GM21723 (cell line): ENCODE measurements around the gene DCTN1.
A peak's percentile ranks its signal among the peaks of the same experiment; 100 is the strongest.
"Not testable (repeated sequence)": the region's sequence is repeated elsewhere in the genome, so short reads cannot be mapped to it uniquely, and the experiment has no call there.

Experiments used
- ATAC-seq: cut with Tn5 transposase; IDR thresholded peaks from one replicate; pipeline ENCODE4 v1.9.1; 2021; ENCODE audit warnings: mild to moderate bottlenecking, moderate library complexity; ENCODE audit not compliant: unreplicated experiment

DCTN1 gene

DNA sequence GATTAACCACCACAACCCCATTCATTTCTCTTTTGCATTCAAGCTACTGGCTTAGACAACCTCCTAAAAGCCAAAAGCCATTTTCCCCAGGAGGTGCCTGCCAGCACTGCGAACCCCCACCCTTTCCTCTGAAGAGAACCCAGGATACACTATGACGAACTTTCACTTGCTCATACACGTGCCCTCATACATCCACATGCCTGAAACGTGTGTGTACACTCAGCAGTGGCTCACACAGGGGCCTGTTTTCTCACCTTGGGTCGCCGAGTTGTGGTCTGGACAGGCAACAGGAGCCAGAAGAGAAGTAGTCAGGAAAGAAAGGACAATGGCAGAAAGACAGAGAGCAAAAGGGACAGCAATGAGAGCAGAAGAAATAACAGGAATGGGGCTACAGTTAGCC, 7.4 kb downstream of the DCTN1 start:
- ATAC-seq, result no peak

- no peak for ATAC-seq
Measured at GRCh38 chr2:74371421-74371820, 8.7 kb downstream of the DCTN1 start.

GRCh38 chr2:74369976-74370375, 10.1 kb downstream of the DCTN1 start:
- no peak for ATAC-seq

- no peak for ATAC-seq
Measured at GRCh38 chr2:74368499-74368898, 11.6 kb downstream of the DCTN1 start.

DNA sequence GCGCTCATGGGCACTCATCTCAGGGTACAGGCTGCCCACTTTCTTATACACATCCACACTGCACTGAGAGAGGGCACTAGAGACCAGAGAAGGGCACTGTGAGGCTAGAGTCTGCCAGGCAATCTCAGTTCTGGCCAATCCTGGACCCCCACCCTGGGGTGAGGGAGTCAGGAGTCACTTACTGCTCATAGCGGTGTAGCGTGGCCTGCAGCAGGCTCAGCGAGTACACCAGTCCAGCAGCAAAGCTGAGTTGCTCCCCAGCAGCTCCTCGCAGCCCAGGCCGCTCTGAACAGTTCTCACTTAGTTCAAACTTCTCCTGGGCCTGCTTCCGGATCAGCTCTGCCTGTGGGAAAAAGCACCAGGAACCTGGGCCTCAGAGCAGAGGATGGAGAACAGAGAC, 12.3 kb downstream of the DCTN1 start:
- no peak for ATAC-seq

GRCh38 chr2:74366036-74366435, 14.1 kb downstream of the DCTN1 start:
- no peak for ATAC-seq

GRCh38 chr2:74364533-74365505, 15.3 kb downstream of the DCTN1 start:
- ATAC-seq, result no peak

DNA sequence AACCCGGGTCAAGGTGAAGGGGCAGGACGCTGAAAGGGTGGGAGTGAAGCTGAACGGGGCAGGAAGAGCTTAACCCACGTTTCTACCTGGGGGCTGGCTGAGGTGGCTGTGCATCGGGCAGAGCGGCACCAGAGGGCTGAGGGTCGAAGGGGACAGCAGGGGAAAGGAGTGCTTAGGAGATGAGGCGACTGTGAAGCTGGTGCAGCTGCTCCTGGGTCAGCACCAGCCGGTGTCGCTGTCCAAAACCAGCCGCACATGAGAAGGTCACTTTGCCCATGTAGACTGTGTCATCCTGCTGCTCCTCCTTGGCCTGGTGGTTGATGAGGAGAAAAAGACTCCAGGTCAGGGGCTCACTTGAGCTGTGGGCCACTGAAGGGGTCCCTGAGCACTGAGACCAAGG, 18.8 kb downstream of the DCTN1 start:
- ATAC-seq, result no peak

- no peak for ATAC-seq
Measured at GRCh38 chr2:74357627-74358026, 22.5 kb downstream of the DCTN1 start.

DNA sequence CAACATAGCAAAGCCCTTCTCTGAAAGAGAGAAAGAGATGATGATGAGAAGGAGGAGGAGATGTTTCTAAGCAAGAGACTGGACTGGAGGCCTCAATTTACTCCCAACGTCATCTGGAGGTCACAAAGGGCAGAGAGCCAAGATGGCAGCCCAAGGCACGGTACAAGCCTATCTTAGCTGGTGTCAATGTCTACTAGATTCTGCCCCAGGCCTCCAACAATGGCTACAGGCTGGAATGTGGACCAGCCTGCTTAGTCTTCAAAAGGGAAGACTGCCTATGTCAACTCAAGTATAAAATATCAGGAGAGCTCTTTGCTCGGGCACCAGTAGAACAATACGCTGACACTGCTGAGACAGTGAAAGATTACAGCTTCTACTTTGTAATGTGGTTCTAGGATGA, 30.2 kb downstream of the DCTN1 start:
- no peak for ATAC-seq

DNA sequence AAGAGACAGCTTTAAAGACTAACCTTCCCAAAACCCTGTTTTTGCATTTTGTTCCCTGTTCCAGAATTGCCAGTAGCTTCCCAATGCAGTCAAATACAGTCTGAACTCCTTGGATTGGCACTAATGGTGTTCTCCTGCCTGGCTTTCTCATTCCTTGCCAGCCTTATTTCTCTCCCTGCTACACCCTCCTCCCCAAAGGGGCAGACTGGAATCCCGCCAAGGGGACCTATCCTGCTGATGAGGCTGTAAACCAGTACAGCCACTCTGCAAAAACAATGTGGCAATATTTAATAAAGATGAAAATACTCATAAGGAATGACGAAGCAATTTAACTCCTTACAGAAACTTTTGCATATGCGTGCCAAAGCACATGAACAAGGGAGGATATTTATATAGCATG, 32.4 kb downstream of the DCTN1 start:
- no peak for ATAC-seq

DNA sequence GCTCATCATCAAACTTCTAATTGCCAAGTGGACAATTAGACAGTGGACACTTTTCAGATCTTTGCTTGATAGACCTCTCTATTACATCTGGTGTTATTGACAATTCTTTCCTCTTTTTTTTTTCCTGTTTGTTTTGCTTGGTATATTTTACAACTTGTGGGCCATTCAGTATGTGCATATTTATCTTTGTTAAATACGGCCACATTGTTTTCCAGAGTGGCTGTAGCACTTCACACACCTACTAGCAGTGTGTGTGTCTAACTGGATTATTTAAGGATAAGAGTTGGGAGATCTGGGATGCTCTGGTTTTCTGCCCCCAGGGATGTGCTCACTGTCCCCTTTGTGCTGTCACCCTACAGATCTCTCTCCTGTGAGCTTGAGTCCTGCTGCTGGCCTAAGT, 32.8 kb downstream of the DCTN1 start:
- ATAC-seq, result no peak

DNA sequence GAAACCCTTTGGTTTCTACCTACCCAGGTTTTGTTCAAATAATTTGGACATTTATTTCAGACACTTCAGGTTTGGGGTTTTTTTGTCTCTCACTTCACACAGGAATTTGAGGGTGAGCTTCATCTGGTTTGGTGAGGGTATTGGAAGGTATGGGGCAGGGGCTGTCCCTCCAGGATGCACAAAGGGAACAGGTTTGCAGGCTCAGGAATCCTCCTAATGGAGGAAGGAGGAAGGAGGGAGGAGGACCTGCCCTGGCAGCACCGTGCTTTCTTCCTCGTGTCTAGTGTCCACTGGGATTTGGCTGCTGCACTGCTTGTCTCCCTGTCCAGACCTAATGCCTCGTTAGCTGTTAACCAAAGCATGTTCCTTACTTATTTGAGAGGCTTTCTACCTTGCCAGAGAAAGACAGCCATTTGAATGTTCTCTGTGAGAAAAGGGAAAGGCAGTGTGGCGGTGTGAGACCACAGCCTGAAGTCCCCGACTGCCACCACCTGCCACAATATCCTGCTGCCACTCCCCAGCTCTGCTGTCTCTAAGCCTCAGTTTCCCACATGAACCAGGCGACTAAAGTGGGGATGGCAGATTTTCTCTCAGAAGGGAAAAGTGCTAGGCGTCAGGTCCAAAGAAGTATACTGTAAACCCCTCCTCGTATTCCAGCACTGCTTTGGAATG, 34.7 kb downstream of the DCTN1 start:
- no peak for ATAC-seq

- no peak for ATAC-seq
Measured at GRCh38 chr2:74343316-74343715, 36.8 kb downstream of the DCTN1 start, which contains the start of gene SLC4A5. SLC4A5 (minus strand) TSS chr2:74343416; CDS start chr2:74315023, 28,393 bp downstream.

DNA sequence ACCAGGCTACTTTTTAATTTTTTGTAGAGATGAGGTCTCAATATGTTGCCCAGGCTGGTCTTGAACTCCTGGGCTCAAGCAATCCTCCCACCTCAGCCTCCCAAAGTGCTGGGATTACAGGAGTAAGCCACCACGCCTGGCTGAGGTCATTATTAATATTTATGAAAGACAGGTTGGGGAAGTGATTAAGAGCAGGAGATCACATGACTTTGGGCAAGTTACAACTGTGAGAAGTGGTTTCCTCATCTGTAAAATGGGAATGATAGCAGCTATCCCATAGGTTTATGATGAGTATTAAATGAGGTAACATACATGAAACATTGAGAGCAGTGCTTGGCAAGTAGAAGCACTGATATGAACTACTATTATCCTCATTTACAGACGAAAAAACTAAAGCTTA, 43.9 kb downstream of the DCTN1 start:
- ATAC-seq, result not testable (repeated sequence)

DNA sequence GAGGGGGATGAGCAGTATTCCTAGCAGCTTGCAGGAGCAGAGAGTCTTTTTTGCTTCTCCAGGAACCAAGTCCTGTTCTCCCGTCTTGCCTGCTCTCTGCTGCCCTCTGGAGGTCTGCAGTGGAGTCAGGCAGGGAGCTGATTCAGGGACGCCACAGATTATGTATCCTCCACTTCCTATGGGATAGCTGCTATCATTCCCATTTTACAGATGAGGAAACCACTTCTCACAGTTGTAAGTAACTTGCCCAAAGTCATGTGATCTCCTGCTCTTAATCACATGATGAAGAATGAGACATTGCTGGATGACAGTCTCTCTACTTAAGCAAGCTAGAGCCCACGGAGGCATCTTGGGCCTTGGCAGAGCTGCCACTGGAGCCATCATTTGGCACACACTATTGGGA, 45.2 kb downstream of the DCTN1 start:
- ATAC-seq, result peak; percentile 63

DNA sequence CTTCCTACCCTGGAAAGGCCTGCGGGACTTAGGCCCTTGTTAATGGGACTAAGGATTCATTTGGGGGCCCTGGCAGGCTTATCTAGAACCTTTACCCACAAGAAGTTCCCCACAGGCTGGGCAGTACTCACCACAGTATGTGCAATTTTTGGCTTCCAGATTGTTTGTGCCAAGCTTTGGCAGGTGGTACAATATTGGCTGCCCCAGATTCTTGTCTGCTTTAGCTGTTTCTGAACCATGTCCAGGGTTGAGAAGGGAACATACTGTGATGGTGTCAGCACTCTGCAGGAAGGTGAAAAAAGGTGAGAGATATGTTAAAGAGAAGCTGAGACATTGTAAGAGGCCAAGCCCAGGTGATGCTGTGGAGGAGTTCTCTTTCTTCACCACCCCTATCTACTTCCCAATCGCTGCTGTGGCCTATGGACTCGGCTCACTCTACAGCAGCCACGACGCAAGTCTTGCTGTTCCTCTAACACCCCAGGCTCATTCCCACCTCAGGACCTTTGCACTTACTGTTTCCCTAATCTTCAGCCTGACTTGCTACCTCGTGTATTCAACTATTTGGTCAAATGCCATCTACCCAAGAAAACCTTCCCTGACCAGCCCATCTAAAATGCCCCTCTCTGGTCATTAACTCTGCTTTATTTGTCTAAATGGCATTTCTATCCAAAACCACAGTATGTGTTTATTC, 46.1 kb downstream of the DCTN1 start:
- ATAC-seq, result no peak

- no peak for ATAC-seq
Measured at GRCh38 chr2:74333175-74333574, 46.9 kb downstream of the DCTN1 start.

DNA sequence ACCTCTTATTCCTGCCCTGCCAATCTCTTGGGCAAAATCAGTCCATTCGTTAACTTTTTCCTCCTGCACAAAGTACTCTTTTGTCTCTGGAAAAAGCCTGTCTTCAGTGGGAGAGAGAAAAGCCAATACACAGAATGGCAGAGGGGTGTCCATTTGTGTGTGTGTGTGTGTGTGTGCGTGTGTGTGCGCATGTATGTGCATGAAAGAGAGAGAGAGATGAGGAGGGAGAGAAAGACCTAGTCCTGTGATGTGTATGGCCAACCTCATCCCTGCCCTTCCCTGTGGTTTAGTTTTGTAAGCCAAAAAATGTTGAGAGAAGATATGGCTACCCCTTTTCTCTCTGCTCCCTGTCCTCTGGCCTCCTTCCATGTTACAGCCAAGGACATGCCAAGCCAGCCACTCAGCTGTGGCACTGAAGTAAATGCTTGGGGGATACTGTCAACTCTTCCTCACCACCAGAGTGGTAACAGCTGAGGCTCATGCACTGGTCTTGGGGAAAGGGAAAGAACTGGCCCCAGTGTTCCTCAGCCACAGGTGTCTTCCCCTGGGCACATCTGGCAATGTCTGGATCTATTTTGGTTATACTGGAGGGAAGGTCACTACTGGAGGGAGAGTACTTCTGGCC, 47.4 kb downstream of the DCTN1 start:
- ATAC-seq, result no peak

DNA sequence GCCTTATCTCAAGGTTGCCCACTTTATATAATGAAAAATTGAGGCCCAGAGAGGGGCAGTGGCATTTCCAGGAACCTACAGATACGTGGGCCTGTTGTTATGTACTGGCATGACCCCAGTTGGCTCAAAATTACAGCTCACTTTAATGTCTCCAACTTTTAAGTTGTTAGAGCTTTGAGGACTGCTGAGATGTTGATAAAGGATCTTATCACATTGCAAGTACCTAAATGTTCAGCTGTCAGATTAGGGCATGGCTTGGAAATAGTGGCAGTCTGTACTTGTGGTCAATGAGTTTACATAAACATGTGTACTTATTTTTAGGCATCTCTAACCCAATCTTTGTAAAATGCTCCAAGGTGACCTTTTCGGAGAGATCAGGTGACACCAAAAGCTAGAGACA, 51.5 kb downstream of the DCTN1 start:
- ATAC-seq, result no peak

DNA sequence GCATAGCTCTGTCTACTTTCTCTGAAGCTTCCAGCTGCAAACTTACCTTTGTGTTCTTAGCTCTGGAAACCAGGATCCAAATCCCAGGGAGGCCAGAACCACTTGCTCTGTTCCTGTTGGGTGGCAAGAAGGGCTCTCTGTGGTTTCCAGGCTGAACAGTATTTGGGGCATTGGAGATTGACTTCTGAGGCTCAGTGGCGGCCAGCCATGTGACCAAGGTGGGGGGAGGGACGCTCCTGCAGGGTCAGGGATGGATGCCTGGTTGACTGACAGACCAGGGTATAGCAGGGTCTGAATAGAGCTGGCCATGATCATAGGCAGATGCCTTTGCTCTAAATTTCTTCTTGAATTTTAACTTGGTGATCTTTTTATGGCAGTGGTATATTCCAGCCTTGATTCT, 52.0 kb downstream of the DCTN1 start:
- no peak for ATAC-seq
